Trophoblast cell (in vitro differentiated cells and primary cell): ENCODE data around the gene GJD4.

Source experiments
- DNase-seq, 2 donors: peaks; one replicate each; pipeline ENCODE4 v3.0.0-alpha.2; 2016
- H2AFZ ChIP-seq: 2 replicates; pipeline ENCODE4 v1.6.1; 2013; ENCODE audit warnings: low read length, moderate library complexity, mild to moderate bottlenecking; ENCODE audit not compliant: insufficient read depth, poor library complexity
- H2AK5ac ChIP-seq: 2 replicates; pipeline ENCODE4 v1.6.1; 2013; ENCODE audit warnings: mild to moderate bottlenecking, low read length
- H2BK120ac ChIP-seq: 2 replicates; pipeline ENCODE4 v1.6.1; 2013; ENCODE audit warnings: low read length, mild to moderate bottlenecking, moderate library complexity; ENCODE audit not compliant: insufficient read depth, poor library complexity
- H2BK12ac ChIP-seq: 2 replicates; pipeline ENCODE4 v1.6.1; 2013; ENCODE audit warnings: mild to moderate bottlenecking, low read length, moderate library complexity
- H2BK5ac ChIP-seq: 2 replicates; pipeline ENCODE4 v1.6.1; 2013; ENCODE audit warnings: low read length, low read depth, moderate library complexity, mild to moderate bottlenecking; ENCODE audit not compliant: poor library complexity
- H3K14ac ChIP-seq: 2 replicates; pipeline ENCODE4 v1.6.1; 2013; ENCODE audit warnings: mild to moderate bottlenecking, low read length
- H3K18ac ChIP-seq: 2 replicates; pipeline ENCODE4 v1.6.1; 2013; ENCODE audit warnings: mild to moderate bottlenecking, low read length
- H3K23ac ChIP-seq: 2 replicates; pipeline ENCODE4 v1.6.1; 2013; ENCODE audit warnings: low read length
- H3K27ac ChIP-seq: 2 replicates; pipeline ENCODE4 v1.5.1; 2013; ENCODE audit warnings: low read depth, mild to moderate bottlenecking, inconsistent platforms, low read length, moderate library complexity
- H3K27me3 ChIP-seq: 2 replicates; pipeline ENCODE4 v1.6.1; 2013; ENCODE audit warnings: inconsistent platforms, mild to moderate bottlenecking, low read length, moderate library complexity; ENCODE audit not compliant: insufficient read depth
- H3K36me3 ChIP-seq, 2 experiments: 1 replicate in 1 of 2; 2 replicates in 1 of 2; pipeline ENCODE4 v1.6.1; 2013; ENCODE audit warnings: low read length in 2 of 2, mild to moderate bottlenecking in 2 of 2, moderate library complexity in 1 of 2; ENCODE audit not compliant: insufficient read depth in 2 of 2, control insufficient read depth in 1 of 2
- H3K4ac ChIP-seq: 2 replicates; pipeline ENCODE4 v1.6.1; 2013; ENCODE audit warnings: low read depth, mild to moderate bottlenecking, low read length, moderate library complexity
- H3K4me1 ChIP-seq, 2 experiments: 1 replicate in 1 of 2; 2 replicates in 1 of 2; pipeline ENCODE4 v1.6.1; 2013; ENCODE audit warnings: low read length in 2 of 2, mild to moderate bottlenecking in 2 of 2, moderate library complexity in 1 of 2; ENCODE audit not compliant: insufficient read depth in 2 of 2, control insufficient read depth in 1 of 2
- H3K4me2 ChIP-seq: 2 replicates; pipeline ENCODE4 v1.6.1; 2013; ENCODE audit warnings: inconsistent platforms, mild to moderate bottlenecking, low read length, moderate library complexity
- H3K4me3 ChIP-seq: 2 replicates; pipeline ENCODE4 v1.5.1; 2013; ENCODE audit warnings: mild to moderate bottlenecking, low read depth, low read length, inconsistent platforms
- H3K79me1 ChIP-seq: one replicate; pipeline ENCODE4 v1.6.1; 2013; ENCODE audit warnings: low read length
- H3K79me2 ChIP-seq: 2 replicates; pipeline ENCODE4 v1.6.1; 2013; ENCODE audit warnings: low read length, mild to moderate bottlenecking; ENCODE audit not compliant: control insufficient read depth, insufficient read depth, poor library complexity
- H3K9ac ChIP-seq: 2 replicates; pipeline ENCODE4 v1.6.1; 2013; ENCODE audit warnings: mild to moderate bottlenecking, low read length
- H3K9me3 ChIP-seq: 2 replicates; pipeline ENCODE4 v1.6.1; 2013; ENCODE audit warnings: low read depth, mild to moderate bottlenecking, control low read depth, inconsistent platforms, low read length; ENCODE audit not compliant: insufficient read depth
- H4K12ac ChIP-seq: 2 replicates; pipeline ENCODE4 v1.6.1; 2013; ENCODE audit warnings: low read depth, mild to moderate bottlenecking, low read length, moderate library complexity
- H4K8ac ChIP-seq: 2 replicates; pipeline ENCODE4 v1.6.1; 2013; ENCODE audit warnings: low read depth, mild to moderate bottlenecking, low read length, moderate library complexity
- H4K91ac ChIP-seq: one replicate; pipeline ENCODE4 v1.6.1; 2013; ENCODE audit warnings: low read depth, mild to moderate bottlenecking, low read length, moderate library complexity
- WGBS: extraction: QIAGEN DNeasy Blood & Tissue Kit; methylation state at CpG from one replicate; pipeline ENCODE4 v1.1.7; 2013; ENCODE audit warnings: missing lambda C conversion rate; ENCODE audit not compliant: insufficient read length, insufficient coverage; ENCODE audit errors: extremely low coverage; 5-methylcytosine and 5-hydroxymethylcytosine counted together

Gene GJD4

DNA sequence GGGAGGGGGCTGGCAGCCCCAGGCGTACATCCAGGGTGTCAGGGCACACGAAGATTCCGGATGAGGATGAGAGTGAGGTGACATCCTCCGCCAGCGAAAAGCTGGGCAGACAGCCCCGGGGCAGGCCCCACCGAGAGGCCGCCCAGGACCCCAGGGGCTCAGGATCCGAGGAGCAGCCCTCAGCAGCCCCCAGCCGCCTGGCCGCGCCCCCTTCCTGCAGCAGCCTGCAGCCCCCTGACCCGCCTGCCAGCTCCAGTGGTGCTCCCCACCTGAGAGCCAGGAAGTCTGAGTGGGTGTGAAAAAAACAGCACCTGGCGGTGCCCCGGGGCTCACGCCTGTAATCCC is 3.2 kb downstream of the GJD4 start:
- no peak overlapping the region for H3K14ac ChIP-seq
- no peak overlapping the region for H3K4ac ChIP-seq
- no peak overlapping the region for H2BK5ac ChIP-seq
- no peak overlapping the region for H2AFZ ChIP-seq
- no peak overlapping the region for H3K4me3 ChIP-seq
- no peak overlapping the region for H3K18ac ChIP-seq
- no peak for DNase-seq
- no peak overlapping the region for H4K8ac ChIP-seq
- H3K27ac ChIP-seq: no peak overlapping the region
- no peaks in the 10 kb centered on the region for H3K79me1 ChIP-seq
- no peak overlapping the region for H3K4me2 ChIP-seq
- H3K79me2 ChIP-seq: no peaks in the 10 kb centered on the region
- H3K4me1 ChIP-seq: no peaks in the 10 kb centered on the region
- H3K23ac ChIP-seq: no peak overlapping the region
- H2BK12ac ChIP-seq: no peak overlapping the region
- no peak overlapping the region for H2AK5ac ChIP-seq
- H2BK120ac ChIP-seq: no peak overlapping the region
- no CpG with 5 or more reads among the region's 16 CpGs for WGBS
- H4K12ac ChIP-seq: no peak overlapping the region
- no peak overlapping the region for H3K9ac ChIP-seq
- H3K9me3 ChIP-seq: peaks cover 3% of the 10 kb centered on the region
- no peaks in the 10 kb centered on the region for H3K36me3 ChIP-seq
- H4K91ac ChIP-seq: no peak overlapping the region
- H3K27me3 ChIP-seq: no peaks in the 10 kb centered on the region

DNA sequence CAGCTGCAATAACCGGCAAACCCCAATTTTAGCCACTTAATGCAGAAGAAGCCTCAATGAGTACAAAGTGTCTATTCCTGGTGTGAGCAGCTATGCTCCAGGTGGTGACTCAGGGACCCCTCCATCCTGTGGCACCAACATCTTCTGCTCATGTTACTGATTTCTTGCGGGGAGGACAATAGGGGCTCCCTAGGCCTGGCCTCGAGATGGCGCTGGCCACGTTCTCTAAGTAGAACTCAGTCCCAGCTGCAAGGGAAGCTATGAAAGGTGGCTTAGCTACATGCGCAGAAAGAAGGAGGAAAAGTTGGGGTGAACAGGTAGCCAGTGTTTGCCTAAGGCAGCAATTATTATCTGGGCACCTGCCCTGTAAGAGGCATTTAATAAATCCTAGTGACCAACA is 6.6 kb downstream of the GJD4 start:
- Histone ChIP-seq H3K4me1 (no peaks in the 10 kb centered on the region), H3K79me1 (no peaks in the 10 kb centered on the region), H3K9ac (no peak overlapping the region), H3K23ac (no peak overlapping the region), H3K27me3 (no peaks in the 10 kb centered on the region), H2BK5ac (no peak overlapping the region), H3K27ac (no peak overlapping the region), H4K8ac (no peak overlapping the region), H4K91ac (no peak overlapping the region), H2BK120ac (no peak overlapping the region), H2BK12ac (no peak overlapping the region), H4K12ac (no peak overlapping the region), H3K14ac (no peak overlapping the region), H3K79me2 (no peaks in the 10 kb centered on the region), H3K4me3 (no peak overlapping the region), H3K36me3 (no peaks in the 10 kb centered on the region), H3K4ac (no peak overlapping the region), H3K9me3 (peaks cover 3% of the 10 kb centered on the region), H3K4me2 (no peak overlapping the region), H2AFZ (no peak overlapping the region), H3K18ac (no peak overlapping the region), H2AK5ac (no peak overlapping the region)
- no CpG with 5 or more reads among the region's 6 CpGs for WGBS
- DNase-seq: no peak

GRCh38 chr10:35612385-35613106 is 7.4 kb downstream of the GJD4 start:
- H3K27ac ChIP-seq: no peak overlapping the region
- H3K4me1 ChIP-seq: no peaks in the 10 kb centered on the region
- H2AFZ ChIP-seq: no peak overlapping the region
- H3K9ac ChIP-seq: no peak overlapping the region
- H3K9me3 ChIP-seq: peaks cover 2% of the 10 kb centered on the region
- no peak overlapping the region for H3K4me2 ChIP-seq
- no peak overlapping the region for H2AK5ac ChIP-seq
- no peak overlapping the region for H3K4me3 ChIP-seq
- no CpG with 5 or more reads among the region's 6 CpGs for WGBS
- no peak overlapping the region for H3K23ac ChIP-seq
- H2BK5ac ChIP-seq: no peak overlapping the region
- no peak overlapping the region for H2BK120ac ChIP-seq
- H3K79me2 ChIP-seq: no peaks in the 10 kb centered on the region
- H3K36me3 ChIP-seq: no peaks in the 10 kb centered on the region
- H4K12ac ChIP-seq: no peak overlapping the region
- H4K8ac ChIP-seq: no peak overlapping the region
- H3K27me3 ChIP-seq: no peaks in the 10 kb centered on the region
- H3K18ac ChIP-seq: no peak overlapping the region
- H3K4ac ChIP-seq: no peak overlapping the region
- no peak overlapping the region for H3K14ac ChIP-seq
- no peak overlapping the region for H2BK12ac ChIP-seq
- H4K91ac ChIP-seq: no peak overlapping the region
- H3K79me1 ChIP-seq: no peaks in the 10 kb centered on the region
- no peak for DNase-seq

DNA sequence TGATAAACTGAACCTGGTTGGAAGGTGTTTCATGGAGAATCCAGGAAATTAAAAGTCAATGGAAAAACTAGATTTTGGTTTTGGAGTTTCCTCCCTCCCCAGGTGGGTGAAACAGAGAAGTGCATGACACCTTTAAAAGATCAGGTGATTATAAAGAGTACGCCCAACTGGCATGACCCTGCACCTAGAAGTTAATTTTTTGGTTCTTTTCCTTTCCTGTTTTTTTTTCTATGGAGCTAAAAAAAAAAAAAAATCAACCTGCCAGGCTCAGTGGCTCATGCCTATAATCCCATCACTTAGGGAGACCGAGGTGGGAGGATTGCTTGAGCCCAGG is 7.9 kb downstream of the GJD4 start:
- WGBS: no CpG with 5 or more reads among the region's 2 CpGs
- H3K23ac ChIP-seq: no peak overlapping the region
- no peak overlapping the region for H3K18ac ChIP-seq
- no peaks in the 10 kb centered on the region for H3K27me3 ChIP-seq
- no peak overlapping the region for H4K8ac ChIP-seq
- H2BK120ac ChIP-seq: no peak overlapping the region
- no peak overlapping the region for H2BK12ac ChIP-seq
- H3K9me3 ChIP-seq: peaks cover 2% of the 10 kb centered on the region
- no peak overlapping the region for H3K4ac ChIP-seq
- H3K4me2 ChIP-seq: no peak overlapping the region
- H3K14ac ChIP-seq: no peak overlapping the region
- no peak overlapping the region for H2AK5ac ChIP-seq
- no peak overlapping the region for H4K12ac ChIP-seq
- no peaks in the 10 kb centered on the region for H3K79me1 ChIP-seq
- H3K4me3 ChIP-seq: no peak overlapping the region
- no peaks in the 10 kb centered on the region for H3K4me1 ChIP-seq
- no peak for DNase-seq
- no peak overlapping the region for H2AFZ ChIP-seq
- no peaks in the 10 kb centered on the region for H3K36me3 ChIP-seq
- no peak overlapping the region for H3K9ac ChIP-seq
- H3K79me2 ChIP-seq: no peaks in the 10 kb centered on the region
- H3K27ac ChIP-seq: no peak overlapping the region
- no peak overlapping the region for H2BK5ac ChIP-seq
- no peak overlapping the region for H4K91ac ChIP-seq
